Measurements from ENCODE around the gene RPL10.

RPL10 gene

DNA sequence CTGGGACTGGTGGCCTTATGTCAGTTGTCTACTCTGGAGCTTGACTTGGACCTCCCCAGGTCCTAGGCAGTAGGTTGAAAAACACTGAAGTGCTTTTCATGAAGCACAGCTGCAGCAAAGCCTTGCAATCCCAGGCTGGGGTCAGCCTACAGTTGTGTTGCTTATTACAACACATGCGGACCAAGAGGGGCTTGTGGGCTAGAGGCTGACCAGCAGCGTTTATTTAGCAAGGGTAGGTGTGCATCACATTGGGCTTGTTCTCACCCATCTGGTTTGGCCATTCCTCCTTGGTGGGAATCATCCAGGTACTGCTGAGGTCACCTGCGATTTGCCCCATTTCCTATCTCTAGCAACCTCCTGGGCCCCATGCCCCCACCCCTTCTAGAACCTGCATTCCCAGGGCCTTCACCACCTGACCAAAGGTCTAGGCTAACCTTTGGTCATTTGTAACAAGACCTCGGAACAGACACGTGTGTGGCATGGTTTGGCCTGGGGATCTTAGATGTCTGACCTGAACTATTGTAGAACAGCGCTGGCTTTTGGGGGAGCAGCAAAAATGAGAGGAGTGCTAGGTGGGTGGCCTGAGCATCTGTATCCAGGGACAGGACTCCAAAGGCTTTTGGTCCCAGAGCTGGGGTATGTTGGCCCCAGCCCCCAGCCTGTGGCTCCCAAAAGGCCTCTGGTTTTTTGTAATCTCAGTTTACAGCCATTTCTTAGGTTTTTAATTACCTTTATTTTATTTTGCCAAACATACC is 3.0 kb downstream of the RPL10 start:
- no peak for DNase-seq

GRCh38 chrX:154401918-154402621 is 3.9 kb downstream of the RPL10 start:
- DNase-seq: no peak

DNA sequence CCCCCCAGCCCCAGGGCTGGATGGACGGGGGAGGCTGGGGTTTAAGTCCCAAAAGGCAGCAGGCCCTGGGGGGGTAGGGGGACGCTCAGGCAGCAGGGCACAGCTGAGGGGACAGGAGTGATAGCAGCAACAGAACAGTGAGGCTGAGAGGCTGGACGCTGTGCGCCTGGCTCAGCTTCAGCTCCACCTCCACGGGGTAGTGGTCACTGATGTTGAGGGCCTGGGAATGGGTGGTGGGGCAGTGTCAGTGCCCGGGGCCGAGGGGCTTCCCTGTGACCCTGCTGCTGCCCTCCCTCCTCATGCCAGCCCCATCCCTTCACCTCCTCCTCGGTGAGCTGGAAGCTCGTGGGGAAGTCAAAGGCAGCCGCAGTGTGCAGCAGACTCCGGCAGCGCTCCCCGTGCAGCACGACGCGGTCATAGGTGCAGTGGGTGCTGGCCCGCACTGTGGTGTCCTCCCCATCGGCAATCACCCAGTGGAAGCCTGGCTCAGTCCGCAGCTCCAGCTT is 4.5 kb downstream of the RPL10 start:
- DNase-seq: no peak

DNA sequence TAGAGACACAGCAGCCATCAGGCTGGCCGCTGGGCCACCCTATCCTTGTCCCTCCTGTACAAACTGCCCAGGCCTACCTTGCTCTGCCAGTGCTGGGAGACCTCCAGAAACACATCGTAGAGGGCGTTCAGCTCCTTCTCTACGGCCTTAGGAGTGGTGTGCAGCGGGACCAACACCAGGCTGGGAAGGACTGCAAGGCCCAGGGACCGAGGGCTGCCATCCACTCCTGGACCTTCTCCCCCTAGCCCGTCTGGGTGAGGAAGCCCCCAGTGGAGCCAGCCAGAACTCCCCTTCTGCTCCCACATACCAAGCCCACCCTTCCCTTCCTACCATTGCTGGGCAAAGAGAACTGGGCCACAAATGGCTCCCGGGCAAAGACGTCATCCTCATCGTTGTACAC is 5.0 kb downstream of the RPL10 start:
- DNase-seq: no peak

- no peak for DNase-seq
Measured at GRCh38 chrX:154403858-154404257, 5.7 kb downstream of the RPL10 start.

GRCh38 chrX:154404625-154405192 is 6.5 kb downstream of the RPL10 start:
- DNase-seq: no peak

DNA sequence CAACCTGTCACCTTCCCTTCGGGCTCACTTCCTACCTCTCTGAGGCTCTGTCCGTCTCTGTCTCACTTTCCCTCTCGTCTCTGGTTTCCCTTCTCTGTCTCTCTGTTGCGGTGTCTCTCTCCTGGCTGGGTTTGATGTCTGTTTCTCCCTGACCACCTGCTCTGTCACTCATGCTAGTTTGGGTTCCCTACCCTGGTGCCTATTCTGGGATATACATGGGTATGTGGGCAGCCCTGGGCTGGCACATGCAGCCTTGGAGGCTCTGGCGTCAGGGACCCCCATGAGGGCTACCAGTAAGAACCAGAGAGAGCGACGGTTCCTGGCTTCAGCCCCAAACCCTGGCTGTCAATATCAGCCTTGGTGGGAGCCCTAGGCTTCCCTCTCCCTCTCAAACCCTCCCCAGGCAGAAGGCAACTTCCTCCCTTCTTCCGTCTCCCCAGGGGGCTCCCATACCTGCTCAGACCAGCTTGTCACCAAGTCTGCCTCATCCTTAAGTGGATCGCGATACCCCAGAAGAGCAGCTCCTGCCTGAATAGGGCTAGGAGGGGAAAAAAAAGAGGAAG is 10.6 kb downstream of the RPL10 start:
- no peak for DNase-seq

- no peak for DNase-seq
Measured at GRCh38 chrX:154409222-154409871, 11.2 kb downstream of the RPL10 start, which contains the start of gene DNASE1L1. Gene DNASE1L1, minus strand, starts transcription at chrX:154409254. Its CDS starts 3,686 bp downstream, at chrX:154405568.

DNA sequence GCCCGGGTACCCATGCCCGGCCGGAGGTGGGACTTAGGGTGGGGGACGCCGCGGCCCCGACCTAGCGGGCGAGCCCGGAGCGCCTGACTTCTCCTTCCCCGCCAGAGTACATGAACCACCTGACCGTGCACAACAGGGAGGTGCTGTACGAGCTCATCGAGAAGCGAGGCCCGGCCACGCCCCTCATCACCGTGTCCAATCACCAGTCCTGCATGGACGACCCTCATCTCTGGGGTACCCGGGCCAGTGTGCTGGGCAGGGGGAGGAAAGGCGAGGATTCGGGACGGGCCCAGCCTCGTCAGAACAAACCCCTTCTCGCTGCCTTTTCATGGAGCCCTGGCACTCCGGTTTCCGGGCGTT is 13.8 kb downstream of the RPL10 start:
- DNase-seq: no peak

DNA sequence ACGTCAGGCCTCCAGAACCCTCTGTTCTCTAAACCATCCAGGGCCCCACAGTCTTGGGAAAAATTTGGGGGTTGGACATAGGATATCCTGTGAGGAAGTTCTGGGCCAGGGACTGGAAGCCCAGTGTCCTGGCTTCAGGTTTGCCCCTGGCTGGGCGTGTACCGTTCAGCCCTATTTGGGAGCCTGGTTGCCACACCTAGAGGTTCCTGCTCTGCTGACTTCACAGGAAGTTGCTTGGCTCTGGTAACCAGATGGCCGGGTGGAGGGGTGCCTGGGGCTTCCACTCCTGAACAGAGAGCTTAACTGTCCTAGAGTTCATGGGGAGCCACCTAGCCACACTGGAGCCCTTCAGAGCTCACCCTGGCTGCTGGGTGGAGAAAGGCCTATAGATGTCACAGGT is 14.3 kb downstream of the RPL10 start:
- DNase-seq: no peak

DNA sequence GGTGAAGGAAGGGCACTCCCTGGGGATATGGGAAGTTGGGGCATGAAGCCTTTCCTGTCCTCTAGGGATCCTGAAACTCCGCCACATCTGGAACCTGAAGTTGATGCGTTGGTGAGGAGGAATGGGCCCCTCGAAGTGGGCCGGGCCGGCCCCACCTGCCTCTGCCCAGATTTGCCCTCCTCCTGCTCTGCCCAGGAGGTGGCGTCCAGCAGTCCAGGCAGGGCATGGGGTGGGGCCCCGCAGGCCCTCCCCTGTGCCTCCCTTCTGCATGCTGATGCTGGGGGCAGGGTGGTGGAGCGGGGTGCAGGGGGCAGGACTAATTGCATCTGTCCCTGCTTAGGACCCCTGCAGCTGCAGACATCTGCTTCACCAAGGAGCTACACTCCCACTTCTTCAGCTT is 15.0 kb downstream of the RPL10 start:
- no peak for DNase-seq

DNA sequence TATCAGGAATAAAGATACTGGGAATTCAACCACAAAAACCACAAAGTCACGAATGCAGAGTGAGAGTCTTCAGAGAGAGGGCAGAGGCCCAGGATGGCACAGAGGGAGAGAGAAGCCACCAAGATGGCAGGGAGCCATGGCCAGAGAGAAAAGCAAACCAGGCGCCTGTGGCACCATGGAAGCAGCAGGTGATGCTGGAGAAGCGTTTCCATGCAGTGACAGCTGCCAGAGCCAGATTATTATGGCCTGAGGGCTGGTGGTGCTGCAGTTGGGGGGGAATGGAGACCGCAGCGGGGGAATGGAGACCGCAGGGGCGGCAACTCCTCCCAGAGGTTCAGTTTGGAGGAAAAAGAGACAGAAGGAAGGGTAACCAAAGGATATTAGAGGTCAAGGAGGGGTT is 19.0 kb downstream of the RPL10 start:
- DNase-seq: no peak

GRCh38 chrX:154419189-154419588 is 21.0 kb downstream of the RPL10 start:
- no peak for DNase-seq

- DNase-seq: no peak
Measured at GRCh38 chrX:154419688-154420401, 21.7 kb downstream of the RPL10 start.

DNA sequence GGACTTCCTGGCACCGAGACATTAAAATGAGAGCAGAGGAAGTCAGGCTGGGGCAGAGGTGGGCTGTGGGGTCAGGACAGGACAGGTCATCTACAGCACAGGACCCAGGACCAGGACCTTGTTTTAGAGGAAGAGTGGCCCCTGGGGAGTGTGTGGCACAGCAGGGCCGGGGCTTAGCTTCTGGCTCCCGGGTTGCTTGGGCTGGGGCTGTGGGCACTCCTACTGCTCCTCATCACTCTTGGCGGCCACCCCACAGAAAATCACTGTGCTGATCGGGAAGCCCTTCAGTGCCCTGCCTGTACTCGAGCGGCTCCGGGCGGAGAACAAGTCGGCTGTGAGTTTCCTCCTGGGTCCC is 22.2 kb downstream of the RPL10 start:
- no peak for DNase-seq

DNA sequence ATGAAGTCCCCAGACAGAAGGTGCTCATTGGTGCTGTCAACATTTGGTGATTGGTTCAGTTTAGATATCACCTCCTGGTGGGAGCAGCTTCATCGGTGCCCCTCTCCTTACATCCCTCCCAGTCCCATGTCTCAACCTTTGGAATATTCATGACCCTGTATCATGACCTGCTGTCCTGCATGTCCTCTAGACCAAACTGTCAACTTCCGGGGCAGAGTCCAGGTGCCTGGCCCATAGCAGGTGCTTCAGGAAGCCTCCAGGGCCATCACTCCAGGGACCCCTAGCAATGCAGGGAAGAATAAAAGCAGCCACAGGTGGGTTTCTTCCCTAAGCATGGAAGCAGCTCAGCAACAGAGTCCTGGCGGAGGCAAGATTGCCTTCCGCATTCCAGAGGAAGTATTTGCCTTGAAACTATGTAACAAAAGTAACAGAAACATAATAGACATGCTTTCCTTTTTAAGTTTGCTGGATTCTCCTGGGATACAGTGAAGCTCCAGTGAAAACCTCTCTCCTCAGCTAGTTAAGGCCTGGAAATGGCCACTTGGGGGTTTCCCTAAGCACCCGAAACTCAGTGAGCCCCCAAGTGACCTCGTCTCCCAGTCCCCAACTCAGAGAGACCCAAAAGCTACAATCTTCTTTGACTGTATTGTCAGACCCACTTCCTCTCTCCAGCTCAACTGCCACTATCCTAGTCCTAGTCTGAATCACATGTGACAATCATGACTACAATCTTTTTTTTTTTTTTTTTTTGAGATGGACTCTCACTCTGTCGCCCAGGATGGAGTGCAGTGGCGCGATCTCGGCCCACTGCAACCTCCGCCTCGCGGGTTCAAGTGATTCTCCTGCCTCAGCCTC is 29.0 kb downstream of the RPL10 start:
- no peak for DNase-seq

- peak; percentile 87 for DNase-seq
Measured at GRCh38 chrX:154428176-154429171, 30.3 kb downstream of the RPL10 start, which contains the start of gene ATP6AP1. Gene ATP6AP1, plus strand, starts transcription at chrX:154428677. Its CDS starts 16 bp downstream, at chrX:154428693.

GRCh38 chrX:154429711-154430110 is 31.5 kb downstream of the RPL10 start:
- no peak for DNase-seq

DNA sequence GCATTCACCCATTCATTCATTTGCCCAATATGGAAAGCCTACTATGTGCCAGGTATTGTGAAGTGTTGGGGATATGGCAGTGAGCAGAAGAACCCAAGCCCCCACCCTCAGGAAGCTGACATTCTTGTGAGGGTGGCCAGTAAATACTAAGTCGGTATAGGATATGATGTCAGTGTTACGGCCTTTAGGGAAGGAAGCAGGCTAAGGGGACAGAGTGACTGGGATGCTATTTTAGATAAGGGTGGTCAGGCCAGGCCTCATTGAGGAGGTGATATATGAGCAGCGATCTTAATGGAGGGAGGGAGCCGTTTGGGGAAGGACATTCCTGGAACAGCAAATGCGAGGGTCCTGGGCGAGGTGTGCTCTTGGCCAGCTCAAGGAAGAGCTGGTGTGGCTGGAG is 32.3 kb downstream of the RPL10 start:
- DNase-seq: no peak

DNA sequence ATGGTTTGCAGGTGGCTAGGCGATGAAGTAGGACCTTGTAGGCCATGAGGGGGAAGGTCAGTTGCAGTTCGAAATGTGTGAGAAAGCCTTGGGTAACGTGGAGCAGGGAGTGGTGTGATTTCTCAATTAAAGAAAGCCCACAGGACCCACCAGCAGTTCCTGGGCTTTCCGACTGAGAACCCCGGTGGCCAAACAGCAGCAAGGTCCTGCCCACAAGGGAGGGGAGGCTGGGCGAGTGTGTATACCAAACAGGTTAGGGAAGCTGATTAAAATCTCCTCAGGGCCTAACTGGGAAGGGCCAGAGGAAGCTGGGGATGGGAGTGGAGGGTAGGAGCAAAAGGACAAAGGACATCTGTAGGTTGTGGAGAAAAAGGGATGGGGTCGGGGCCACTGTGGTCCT is 32.7 kb downstream of the RPL10 start:
- no peak for DNase-seq

Data from midbrain (tissue), 1 donor.